Activated naive CD8-positive, alpha-beta T cell treated with anti-CD3 and anti-CD28 coated beads, Interleukin-2, amount 50 U/mL, for 24 hours (primary cell): ENCODE data around the gene BTG1.
"Not testable (repeated sequence)": the region's sequence is repeated elsewhere in the genome, so short reads cannot be mapped to it uniquely, and the experiment has no call there.

Source experiments
- ATAC-seq: fragments of 150-1000 bp; cut with Tn5 transposase; one replicate; pipeline ENCODE4 v1.10.0; 2021
- DNase-seq: peaks from one replicate; pipeline ENCODE4 v3.0.0; 2021
- H3K27ac Mint-ChIP-seq: one replicate; pipeline ENCODE4 v1.8.0; 2021; ENCODE audit warnings: mild to moderate bottlenecking, mixed read lengths
- H3K27me3 Mint-ChIP-seq: one replicate; pipeline ENCODE4 v1.8.0; 2021; ENCODE audit warnings: mixed read lengths
- H3K36me3 Mint-ChIP-seq: one replicate; pipeline ENCODE4 v1.8.0; 2021; ENCODE audit warnings: low read depth, mixed read lengths
- H3K4me1 Mint-ChIP-seq: one replicate; pipeline ENCODE4 v1.8.0; 2021; ENCODE audit warnings: mixed read lengths
- H3K4me3 Mint-ChIP-seq: one replicate; pipeline ENCODE4 v1.8.0; 2021; ENCODE audit warnings: mild to moderate bottlenecking, moderate library complexity, mixed read lengths
- H3K9me3 Mint-ChIP-seq: one replicate; pipeline ENCODE4 v1.8.0; 2021; ENCODE audit warnings: mixed read lengths

BTG1 gene

DNA sequence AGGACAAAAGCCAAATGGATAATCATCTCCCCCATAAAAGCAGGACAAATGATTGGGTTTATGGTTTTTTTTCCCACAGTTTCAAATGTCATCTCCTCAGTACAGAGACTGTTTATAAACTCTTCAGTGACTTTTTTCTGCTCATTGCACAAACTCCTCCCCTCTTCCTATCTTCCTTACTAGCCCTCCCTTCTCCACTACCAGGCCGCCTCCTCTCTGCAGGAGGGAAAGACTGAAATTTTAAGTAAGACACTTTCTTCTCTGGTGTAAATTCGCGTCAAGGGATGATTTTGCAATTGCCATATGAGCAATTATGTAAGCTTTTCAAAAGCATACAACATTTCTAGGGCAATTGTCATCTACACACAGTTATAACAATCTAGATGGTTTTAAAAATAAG is 37.0 kb downstream of the BTG1 start:
- Mint-ChIP-seq H3K4me1 (peaks cover 77% of the 10 kb centered on the region), H3K27me3 (no peaks in the 10 kb centered on the region)
- ATAC-seq, result no peak

DNA sequence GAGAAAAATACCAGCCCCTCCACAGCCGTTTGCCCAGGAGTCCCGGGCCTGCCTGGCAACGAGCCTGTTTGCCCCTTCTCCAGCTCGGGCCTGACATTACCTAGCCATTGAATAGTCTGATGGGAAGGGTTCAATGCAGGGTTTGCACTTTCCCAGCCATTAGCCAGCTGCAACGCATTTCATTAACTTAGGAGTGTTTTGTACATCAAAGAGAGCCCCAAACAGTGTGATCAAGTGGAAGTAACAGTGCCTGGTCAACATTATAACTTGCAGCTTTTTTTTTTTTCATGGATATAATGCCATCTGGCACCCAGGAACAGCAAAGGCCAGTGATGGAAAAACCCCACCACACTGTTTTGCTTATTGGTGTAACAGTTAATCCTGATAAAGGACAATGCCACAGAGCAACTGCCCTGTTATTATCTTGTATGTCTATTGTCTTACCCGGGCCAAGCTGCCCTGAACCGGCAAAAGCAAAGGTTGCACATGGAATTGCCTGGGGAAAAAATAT is 38.0 kb downstream of the BTG1 start:
- Mint-ChIP-seq H3K4me1 (peaks cover 73% of the 10 kb centered on the region), H3K4me3 (no peak overlapping the region), H3K27me3 (no peaks in the 10 kb centered on the region), H3K9me3 (no peaks in the 10 kb centered on the region), H3K36me3 (peaks cover 8% of the 10 kb centered on the region), H3K27ac (peak overlapping the region; percentile 23)
- DNase-seq, result no peak
- no peak for ATAC-seq

More for the DNA sequence above, 37.0 kb downstream of the BTG1 start:
- Mint-ChIP-seq H3K27ac (peak overlapping the region; percentile 9), H3K9me3 (no peaks in the 10 kb centered on the region), H3K36me3 (peaks cover 8% of the 10 kb centered on the region), H3K4me3 (no peak overlapping the region)
- no peak for DNase-seq

DNA sequence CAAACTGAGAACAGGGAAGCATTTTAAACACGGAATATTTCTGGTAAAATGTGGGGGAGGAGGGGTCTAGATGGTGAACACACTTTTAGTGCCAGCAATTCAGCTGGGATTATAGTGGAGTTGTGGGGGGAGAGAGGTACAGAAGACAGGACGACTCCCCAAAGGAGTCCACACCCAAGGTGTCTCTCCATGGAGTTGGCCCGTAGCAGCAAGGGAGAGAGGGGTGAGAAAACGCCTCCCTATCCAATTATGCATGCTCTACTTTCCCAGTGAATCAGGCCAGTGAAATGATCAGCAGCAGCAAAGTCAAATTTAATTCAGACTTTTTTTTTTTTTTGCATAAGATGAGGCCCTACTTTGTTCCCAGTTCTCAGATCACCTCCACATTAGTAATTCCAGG is 38.6 kb downstream of the BTG1 start:
- H3K36me3 Mint-ChIP-seq, result peaks cover 8% of the 10 kb centered on the region
- DNase-seq (no peak), ATAC-seq (no peak)
- no peaks in the 10 kb centered on the region for H3K9me3 Mint-ChIP-seq
- peaks cover 70% of the 10 kb centered on the region for H3K4me1 Mint-ChIP-seq
- H3K27ac Mint-ChIP-seq, result peak overlapping the region; percentile 62
- no peaks in the 10 kb centered on the region for H3K27me3 Mint-ChIP-seq
- no peak overlapping the region for H3K4me3 Mint-ChIP-seq

DNA sequence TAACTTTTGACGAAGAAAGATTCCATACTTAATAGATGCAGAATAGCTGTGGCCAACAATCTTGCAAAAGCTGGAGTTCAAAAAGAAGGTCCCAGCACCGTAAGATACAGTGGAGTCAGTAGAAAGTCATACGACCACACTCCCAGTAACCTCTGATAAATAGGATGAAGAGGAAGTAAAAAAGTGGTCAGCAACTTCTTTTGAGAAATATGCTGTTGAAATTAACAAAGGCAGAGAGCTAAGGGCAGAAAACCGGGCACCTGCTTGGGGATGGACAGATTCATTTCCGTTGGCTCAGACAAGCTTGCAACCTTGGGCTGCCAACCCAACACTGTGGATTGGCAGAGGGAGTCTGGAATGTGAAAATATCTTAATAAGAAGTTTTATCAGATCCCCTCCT is 40.0 kb downstream of the BTG1 start:
- no peak for ATAC-seq
- Mint-ChIP-seq H3K36me3 (peaks cover 8% of the 10 kb centered on the region), H3K4me3 (peak overlapping the region; percentile 59), H3K9me3 (peaks cover 4% of the 10 kb centered on the region), H3K4me1 (peaks cover 60% of the 10 kb centered on the region), H3K27me3 (no peaks in the 10 kb centered on the region), H3K27ac (peak overlapping the region; percentile 24)
- no peak for DNase-seq

DNA sequence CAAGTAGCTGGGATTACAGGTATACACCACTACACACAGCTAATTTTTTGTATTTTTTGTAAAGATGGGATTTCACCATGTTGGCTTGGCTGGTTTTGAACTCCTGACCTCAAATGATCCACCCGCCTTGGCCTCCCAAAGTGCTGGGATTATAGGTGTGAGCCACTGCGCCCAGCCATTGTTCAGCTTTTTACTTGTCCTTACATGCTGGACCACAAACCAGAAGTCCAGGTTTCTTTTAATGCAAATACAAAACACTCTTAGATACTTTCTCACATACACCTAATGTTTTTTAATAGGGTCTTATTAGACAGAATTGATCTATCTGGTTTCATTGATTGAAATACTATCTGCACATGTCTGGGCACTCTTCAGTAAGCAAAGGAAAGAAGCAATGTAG is 40.5 kb downstream of the BTG1 start:
- peak overlapping the region; percentile 59 for H3K4me3 Mint-ChIP-seq
- peaks cover 54% of the 10 kb centered on the region for H3K4me1 Mint-ChIP-seq
- peak overlapping the region; percentile 24 for H3K27ac Mint-ChIP-seq
- ATAC-seq, result no peak
- peaks cover 12% of the 10 kb centered on the region for H3K36me3 Mint-ChIP-seq
- peaks cover 10% of the 10 kb centered on the region for H3K9me3 Mint-ChIP-seq
- no peak for DNase-seq
- H3K27me3 Mint-ChIP-seq, result no peaks in the 10 kb centered on the region

DNA sequence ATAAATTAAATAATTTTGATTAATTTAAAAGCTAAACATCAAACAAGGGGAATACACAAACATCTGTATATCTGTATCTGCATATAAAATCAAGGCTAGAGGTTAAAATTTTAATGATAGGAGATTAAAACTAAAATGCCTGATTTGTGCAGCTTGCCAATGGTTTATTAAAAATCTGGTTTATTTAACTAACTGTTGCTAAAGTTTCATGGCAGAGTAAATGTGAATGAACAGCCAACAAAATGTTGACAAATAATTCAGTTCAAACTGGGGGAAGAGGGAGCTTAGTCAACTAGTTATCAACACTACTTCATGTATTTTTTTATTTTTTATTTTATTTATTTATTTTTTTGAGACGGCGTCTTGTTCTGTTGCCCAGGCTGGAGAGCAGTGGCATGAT is 43.0 kb downstream of the BTG1 start:
- no peak for ATAC-seq
- peaks cover 41% of the 10 kb centered on the region for H3K4me1 Mint-ChIP-seq
- peaks cover 20% of the 10 kb centered on the region for H3K9me3 Mint-ChIP-seq
- H3K27ac Mint-ChIP-seq, result no peak overlapping the region
- peaks cover 19% of the 10 kb centered on the region for H3K36me3 Mint-ChIP-seq
- H3K27me3 Mint-ChIP-seq, result no peaks in the 10 kb centered on the region
- DNase-seq, result no peak
- H3K4me3 Mint-ChIP-seq, result no peak overlapping the region

DNA sequence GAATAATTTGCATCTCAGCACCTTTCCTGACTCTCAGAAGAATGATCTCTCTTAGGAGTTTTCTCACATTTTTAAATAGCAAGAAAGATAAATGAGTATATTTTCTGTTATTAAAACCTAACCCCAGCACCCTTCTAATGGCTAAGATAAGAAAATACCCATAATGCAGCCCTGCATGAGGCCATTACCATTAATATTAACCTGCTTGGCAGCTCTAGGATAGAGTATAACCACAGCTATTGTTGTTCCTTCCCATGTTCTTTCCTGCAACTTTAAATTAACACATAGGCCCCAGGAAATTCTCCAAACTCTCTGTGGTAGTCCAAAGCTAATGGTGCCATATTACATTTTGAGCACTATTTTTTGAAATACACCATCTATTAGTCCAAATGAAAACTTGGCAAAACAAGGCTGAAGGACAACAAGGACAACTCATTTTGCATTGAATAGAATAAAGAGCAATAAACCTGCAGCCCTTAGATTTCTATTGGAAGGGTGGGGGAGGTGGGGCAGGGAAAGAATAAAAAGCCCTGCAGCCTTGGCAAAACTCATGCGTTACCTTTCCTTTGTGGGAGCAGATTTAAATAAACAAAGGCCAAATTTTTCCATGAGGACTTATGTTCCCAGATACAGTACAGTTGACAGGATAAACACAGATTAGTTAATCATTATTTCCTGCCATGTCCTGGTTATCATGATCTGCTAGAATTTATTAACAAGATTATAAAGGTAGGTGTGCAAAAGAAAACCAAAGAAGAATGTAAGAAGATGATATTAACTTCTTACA is 46.9 kb downstream of the BTG1 start:
- Mint-ChIP-seq H3K27me3 (no peaks in the 10 kb centered on the region), H3K27ac (no peak overlapping the region), H3K36me3 (peaks cover 18% of the 10 kb centered on the region), H3K9me3 (peaks cover 20% of the 10 kb centered on the region), H3K4me3 (no peak overlapping the region), H3K4me1 (peaks cover 39% of the 10 kb centered on the region)
- no peak for ATAC-seq
- DNase-seq, result no peak

DNA sequence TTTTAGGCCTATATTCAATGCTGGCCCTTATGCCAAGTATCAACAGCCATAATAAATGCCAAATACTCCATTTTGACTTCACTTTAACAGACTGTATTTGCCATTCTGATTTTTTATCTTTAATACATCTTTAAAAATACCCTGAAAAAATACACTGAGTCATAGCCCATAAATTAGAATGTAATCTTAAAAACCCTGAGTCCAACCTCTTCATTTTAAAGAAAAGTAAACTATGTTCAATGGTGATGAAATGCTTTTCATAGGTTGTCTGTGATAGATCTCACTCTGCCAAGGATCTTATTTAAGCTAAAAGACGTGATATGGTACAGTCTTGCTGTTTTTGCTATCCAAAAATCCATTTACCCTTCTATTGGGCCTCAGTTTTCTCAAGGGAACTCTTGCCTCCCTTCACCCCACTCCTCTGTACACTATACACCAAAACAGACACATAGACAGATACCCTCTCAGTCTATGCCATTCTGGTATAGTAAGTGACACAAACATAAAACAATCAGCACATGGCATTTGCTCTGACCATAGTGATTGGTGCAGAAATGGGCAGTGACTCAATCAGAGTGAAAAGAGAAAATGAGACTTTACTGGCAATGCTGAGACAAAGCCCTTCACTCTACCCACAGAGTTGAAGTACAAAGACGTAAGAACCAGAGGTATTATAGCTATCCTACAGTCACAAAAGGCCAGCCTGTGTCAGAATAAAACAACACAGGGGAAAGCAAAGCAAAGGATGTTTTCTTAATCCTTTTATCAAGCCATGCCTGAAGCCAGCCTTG is 49.1 kb downstream of the BTG1 start:
- Mint-ChIP-seq H3K9me3 (peaks cover 20% of the 10 kb centered on the region), H3K36me3 (peaks cover 18% of the 10 kb centered on the region), H3K27ac (peak overlapping the region; percentile 84), H3K27me3 (no peaks in the 10 kb centered on the region), H3K4me1 (peaks cover 39% of the 10 kb centered on the region), H3K4me3 (peak overlapping the region; percentile 60)
- peak; percentile 96 for ATAC-seq
- no peak for DNase-seq

DNA sequence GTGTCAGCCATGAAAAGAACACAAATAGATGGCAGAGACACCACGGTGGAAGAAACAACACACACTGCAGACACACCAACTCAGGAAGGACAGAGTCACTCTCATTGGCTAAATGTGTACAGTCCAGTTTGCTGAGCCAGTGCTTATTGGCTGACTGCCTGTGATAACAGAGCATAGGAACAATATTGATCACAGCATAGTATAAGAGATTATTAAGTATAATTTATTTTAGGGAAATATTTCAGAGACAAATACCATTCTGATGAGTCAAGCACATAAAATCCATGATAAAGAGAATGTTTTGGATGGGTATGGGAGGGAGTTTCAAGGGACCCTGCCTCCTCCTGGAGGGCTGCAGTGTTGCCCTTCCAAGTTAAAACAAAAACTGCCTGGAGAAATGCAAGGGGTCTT is 50.9 kb downstream of the BTG1 start:
- no peaks in the 10 kb centered on the region for H3K27me3 Mint-ChIP-seq
- ATAC-seq (no peak), DNase-seq (no peak)
- peaks cover 39% of the 10 kb centered on the region for H3K4me1 Mint-ChIP-seq
- H3K4me3 Mint-ChIP-seq, result no peak overlapping the region
- H3K27ac Mint-ChIP-seq, result no peak overlapping the region
- H3K9me3 Mint-ChIP-seq, result peaks cover 6% of the 10 kb centered on the region
- H3K36me3 Mint-ChIP-seq, result peaks cover 14% of the 10 kb centered on the region

DNA sequence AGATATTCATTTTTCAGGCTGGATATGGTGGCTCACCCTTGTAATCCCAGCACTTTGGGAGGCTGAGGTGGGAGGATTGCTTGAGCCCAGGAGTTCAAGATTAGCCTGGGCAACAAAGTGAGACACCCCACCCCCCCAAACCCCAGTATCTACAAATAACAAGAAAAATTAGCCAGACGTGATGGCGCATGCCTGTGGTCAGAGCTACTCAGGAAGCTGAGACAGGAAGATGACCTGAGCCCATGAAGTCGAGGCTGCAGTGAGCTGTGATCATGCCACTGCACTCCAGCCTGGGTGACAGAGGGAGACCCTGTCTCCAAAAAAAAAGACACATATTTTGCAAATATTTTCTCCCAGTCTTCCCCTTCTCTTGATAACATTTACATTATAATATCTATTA is 51.3 kb downstream of the BTG1 start:
- not testable (repeated sequence) for H3K27ac Mint-ChIP-seq, H3K9me3 Mint-ChIP-seq, H3K4me3 Mint-ChIP-seq, DNase-seq, H3K27me3 Mint-ChIP-seq, ATAC-seq, H3K36me3 Mint-ChIP-seq
- peaks cover 40% of the 10 kb centered on the region for H3K4me1 Mint-ChIP-seq
